ENCODE data around the gene HOXA4.

HOXA4 gene

DNA sequence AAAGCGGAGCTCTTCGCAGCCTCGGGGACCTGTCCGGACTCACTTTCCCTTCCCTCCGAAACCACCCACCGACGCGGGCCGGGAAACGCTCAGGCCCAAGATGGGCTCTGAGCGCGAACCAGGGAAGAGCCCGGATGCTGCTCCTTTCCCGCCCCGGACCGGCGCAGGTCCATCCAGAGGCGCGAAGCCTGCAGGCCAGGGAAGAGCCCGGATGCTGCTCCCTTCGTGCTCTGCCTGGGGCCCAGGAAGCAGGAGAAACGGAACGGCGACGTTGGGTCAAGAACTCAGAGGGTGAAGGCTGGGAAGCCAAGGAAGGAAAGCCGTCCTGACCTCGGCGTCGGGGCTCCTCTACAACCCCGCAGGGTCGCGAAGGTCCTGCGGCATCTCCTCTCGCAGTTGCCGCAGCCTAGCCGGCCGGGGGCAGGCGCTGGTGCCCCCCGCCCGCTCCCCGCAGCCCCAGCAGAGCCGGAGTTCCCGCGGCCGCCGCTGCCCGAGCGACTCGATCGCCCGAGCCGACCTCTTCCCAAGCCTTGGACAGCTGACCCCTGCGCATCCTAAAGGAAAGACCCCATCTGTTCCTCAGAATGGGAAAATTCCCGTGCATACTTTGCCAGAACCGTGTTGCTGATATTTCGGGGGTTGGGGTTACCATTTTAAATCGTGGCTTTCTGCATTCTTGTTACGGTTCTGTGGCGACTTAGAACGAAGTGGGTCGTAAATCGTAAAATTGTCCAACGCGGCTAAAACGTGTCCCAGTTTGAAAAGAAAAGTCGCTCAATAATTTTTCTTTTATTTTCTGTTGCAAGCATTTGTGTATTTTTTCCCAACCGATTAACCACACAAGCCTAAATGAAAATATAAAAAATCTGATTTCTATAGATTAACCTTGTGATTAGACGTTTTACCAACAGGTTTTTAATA is 42.3 kb downstream of the HOXA4 start:
- DNase-seq, result no peak

GRCh38 chr7:27083646-27084045 is 46.9 kb downstream of the HOXA4 start:
- no peak for DNase-seq

DNA sequence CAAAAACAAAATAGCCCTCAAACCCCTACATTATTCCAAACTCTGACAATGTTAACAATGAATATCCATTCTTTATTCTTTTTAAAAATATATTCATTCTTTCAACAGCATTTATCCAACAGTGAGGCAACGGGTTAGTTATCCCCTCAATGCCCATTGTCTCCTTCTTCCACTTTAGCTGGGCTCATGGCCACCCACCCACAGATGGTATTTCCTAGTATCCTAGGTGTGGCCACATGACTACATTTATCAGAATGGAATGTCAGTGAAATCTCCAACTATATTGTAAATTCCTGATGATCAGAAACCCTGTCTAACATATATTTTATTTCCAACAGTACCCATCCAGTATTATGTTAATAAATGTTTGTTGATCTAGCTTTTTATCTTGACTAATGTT is 48.4 kb downstream of the HOXA4 start:
- DNase-seq, result no peak

DNA sequence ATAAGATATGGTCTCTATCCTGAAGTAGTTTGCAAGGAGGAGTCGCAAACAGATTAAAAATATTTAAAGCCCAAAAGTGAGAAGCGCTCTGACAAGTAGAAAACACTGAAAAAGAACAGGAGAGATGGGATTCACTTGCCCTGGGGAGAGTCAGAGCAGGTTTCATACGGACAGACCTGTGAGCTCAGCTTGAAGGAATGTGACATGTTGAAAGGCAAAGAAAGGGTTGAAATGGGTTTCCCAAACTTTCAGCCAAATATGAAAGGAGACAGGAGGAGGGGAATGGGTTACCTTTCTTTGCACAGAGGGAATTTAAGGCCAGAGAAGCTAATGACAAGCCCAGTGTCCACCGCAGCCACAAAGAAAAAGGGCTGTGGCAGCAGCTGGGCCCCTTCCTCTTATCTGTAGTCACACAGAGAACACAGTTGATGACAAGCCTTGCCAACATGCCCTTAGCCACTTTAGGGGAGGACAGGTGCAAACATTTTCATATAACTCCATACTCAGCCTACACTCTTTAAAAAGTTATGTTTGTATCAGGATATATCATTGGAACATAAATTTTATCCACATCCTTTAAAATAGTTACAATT is 49.6 kb downstream of the HOXA4 start:
- DNase-seq, result no peak

GRCh38 chr7:27079234-27079975 is 51.2 kb downstream of the HOXA4 start:
- DNase-seq, result no peak

DNA sequence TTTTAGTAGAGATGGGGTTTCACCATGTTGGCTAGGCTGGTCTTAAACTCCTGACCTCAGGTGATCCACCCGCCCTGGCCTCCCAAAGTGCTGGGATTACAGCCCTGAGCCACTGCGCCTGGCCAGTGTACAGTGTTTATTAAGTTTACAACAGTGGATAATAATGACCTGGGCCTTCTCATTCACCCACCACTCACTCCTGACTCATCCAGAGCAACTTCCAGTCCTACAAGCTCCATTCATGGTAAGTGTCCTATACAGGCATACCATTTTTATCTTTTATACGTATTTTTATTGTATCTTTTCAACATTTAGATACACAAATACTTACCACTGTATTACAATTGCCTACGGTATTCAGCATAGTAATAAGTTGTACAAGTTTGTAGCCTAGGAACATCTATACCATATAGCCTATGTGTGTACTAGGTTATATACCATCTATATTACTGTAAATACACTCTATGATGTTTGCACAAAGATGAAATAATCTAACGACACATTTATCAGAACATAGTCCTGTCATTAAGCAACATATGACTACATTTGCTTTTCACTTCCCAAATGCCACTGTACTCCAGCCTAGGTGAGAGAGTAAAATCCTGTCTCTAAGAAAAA is 51.8 kb downstream of the HOXA4 start:
- no peak for DNase-seq

Measured in NCI-H1694 treated with DMSO at 0.1 percent for 48 hours (cell line).